OCI-M2 (cell line): ENCODE results near the gene NLRC3.
A peak's percentile ranks its signal among the peaks of the same experiment; 100 is the strongest.
"Not testable (repeated sequence)": the region's sequence is repeated elsewhere in the genome, so short reads cannot be mapped to it uniquely, and the experiment has no call there.

ENCODE experiments used
- DNase-seq: peaks from one replicate; lab custom pipeline; 2025; ENCODE audit not compliant: unreplicated experiment; lab: John Stamatoyannopoulos, UW

Gene NLRC3, protein sequence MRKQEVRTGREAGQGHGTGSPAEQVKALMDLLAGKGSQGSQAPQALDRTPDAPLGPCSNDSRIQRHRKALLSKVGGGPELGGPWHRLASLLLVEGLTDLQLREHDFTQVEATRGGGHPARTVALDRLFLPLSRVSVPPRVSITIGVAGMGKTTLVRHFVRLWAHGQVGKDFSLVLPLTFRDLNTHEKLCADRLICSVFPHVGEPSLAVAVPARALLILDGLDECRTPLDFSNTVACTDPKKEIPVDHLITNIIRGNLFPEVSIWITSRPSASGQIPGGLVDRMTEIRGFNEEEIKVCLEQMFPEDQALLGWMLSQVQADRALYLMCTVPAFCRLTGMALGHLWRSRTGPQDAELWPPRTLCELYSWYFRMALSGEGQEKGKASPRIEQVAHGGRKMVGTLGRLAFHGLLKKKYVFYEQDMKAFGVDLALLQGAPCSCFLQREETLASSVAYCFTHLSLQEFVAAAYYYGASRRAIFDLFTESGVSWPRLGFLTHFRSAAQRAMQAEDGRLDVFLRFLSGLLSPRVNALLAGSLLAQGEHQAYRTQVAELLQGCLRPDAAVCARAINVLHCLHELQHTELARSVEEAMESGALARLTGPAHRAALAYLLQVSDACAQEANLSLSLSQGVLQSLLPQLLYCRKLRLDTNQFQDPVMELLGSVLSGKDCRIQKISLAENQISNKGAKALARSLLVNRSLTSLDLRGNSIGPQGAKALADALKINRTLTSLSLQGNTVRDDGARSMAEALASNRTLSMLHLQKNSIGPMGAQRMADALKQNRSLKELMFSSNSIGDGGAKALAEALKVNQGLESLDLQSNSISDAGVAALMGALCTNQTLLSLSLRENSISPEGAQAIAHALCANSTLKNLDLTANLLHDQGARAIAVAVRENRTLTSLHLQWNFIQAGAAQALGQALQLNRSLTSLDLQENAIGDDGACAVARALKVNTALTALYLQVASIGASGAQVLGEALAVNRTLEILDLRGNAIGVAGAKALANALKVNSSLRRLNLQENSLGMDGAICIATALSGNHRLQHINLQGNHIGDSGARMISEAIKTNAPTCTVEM

DNA sequence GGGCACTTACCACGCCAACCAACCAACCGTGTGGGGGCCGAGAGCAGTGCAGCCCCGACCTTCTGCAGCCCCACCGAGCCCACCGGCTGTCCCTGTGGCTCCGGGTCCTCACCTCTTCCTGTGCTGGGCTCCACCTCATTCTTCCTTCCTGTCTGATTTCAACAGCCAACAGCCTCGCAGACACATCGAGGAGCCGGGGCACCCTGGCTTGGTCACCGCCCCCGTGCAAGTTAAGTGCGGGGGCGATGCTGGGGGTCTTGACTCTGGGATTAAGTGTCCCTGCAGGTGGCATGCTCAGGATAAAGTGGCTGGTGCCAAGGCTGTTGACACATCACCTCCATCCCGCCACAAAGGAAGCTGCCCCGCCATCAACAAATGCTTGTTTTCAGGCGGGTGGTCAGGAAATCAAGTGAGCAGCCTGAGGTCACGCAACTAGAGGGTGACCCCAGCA is at the start of gene NLRC3:
TSS of gene NLRC3 (minus strand) at position 102 of the 451 bp plus-strand sequence. CDS start 12,367 bp downstream, outside the sequence.
- no peak for DNase-seq

DNA sequence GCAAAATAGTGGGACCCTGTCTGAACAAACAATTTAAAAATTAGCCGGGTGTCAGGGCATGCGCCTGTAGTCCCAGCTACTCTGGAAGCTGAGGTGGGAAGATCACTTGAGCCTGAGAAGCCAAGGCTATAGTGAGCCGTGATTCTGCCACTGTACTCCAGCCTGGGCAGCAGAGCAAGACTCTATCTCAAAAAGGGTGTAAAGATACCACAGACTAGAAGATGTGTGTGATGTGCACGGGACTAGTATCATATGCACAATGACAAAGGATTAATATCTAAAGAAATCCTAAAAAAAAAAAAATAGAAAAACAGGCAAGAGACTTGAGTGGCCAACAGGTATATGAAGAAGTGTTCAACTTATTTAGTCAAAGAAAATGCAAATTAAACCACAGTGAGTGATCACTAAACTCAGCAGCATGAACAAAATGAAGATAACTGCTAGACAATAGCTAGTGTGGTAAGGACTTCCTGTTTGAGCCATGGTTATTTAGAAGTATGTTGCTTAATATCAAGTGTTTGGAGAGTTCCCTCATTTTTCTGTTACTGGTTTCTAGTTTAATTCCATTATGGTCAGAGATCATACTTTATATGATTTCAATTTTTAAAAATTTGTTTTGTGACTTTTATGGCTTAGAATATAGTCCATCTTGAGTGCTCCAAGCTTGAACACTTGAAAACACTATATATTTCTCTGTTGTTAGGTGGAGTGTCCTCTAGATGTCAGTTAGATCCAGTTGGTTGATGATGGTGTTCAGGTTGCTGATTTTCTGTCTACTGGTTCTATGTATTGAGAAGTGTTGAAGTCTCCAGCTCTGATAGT is 48.9 kb upstream of the NLRC3 start:
- DNase-seq: no peak

DNA sequence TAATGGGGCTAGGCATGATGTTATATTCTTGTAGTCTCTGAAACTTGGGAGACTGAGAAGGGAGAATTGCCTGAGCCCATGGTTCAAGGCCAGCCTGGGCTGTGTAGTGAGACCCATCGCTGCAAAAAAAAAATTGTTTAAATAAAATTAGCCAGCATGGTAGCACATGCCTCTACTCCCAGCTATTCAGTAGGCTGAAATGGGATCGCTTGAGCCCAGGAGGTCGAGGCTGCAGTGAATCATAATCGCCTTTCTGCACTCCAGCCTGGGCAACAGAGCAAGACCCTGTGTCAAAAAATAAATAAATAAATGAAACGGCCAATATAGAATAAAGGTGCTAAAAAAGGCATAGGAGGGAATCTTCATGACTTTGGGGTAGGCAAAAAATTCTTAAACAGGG is 48.1 kb upstream of the NLRC3 start:
- no peak for DNase-seq

DNA sequence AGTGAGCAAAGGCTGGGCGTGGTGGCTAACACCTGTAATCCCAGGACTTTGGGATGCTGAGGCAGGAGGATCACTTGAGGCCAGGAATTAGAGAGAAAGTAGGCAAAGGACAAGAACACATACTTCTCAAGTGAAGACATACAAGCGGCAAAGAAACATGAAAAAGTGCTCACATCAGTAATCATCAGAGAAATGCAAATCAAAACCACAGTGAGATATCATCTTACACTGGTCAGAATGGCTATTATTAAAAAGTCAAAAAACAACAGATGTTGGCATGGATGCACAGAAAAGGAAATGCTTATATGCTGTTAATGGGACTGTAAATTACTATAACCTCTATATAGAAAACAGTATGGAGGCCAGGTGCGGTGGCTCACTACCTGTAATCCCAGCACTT is 46.4 kb upstream of the NLRC3 start:
- no peak for DNase-seq

DNA sequence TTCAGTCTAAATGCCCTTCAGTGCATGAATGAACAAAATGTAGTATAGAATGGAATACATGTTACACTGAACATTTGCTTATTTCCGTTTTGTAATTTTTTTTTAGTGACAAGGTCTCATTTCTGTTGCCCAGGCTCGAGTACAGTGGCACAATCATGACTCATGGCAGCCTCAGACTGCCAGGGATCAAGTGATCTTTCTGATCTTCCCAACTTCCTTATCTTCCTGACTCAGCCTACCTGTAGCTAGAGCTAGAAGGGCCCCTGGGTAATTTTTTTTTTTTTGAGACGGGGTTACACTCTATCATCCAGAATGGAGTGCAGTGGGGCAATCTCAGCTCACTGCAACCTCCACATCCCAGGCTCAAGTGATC is 41.6 kb upstream of the NLRC3 start:
- no peak for DNase-seq

DNA sequence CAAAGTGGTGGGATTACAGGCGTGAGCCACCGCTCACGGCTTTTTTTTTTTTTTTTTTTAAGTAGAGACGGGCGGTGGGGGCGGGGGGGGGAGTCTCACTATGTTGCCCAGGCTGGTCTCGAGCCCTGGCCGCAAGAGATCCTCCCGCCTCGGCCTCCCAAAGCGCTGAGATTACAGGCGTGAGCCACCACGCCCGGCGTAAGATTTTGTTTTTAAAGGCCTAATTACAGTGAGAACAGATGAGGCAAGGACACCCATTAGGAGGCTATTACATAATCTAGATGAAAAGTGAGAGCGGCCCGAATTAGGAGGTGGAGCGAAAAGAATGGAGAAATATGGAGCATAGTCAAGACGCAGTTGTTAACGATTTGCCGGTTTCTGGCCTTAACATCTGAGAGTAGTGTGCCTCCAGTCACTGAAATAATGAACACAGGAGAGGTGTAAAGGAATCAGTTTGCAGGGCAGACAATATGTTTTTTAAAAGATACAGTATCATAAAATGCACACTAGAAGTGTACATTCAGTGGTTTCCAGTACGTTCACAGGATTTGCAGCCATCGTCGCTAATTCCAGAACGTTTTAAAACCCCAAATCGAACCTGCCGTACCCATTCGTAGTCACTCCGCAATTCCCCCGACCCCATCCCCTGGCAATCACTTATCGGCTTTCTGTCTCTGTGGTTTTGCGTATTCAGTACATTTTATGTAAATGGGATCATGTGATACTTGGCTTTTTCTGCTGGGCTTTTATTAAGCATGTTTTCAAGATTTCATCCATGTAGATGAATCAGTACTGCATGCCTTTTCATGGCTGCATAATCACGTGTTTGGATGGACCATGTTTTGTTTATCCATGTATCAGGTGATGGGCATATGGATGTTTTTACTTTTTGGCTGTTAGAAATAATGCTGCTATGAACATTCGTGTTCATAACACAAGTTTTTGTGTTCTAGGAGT is 35.6 kb upstream of the NLRC3 start:
- DNase-seq: no peak

DNA sequence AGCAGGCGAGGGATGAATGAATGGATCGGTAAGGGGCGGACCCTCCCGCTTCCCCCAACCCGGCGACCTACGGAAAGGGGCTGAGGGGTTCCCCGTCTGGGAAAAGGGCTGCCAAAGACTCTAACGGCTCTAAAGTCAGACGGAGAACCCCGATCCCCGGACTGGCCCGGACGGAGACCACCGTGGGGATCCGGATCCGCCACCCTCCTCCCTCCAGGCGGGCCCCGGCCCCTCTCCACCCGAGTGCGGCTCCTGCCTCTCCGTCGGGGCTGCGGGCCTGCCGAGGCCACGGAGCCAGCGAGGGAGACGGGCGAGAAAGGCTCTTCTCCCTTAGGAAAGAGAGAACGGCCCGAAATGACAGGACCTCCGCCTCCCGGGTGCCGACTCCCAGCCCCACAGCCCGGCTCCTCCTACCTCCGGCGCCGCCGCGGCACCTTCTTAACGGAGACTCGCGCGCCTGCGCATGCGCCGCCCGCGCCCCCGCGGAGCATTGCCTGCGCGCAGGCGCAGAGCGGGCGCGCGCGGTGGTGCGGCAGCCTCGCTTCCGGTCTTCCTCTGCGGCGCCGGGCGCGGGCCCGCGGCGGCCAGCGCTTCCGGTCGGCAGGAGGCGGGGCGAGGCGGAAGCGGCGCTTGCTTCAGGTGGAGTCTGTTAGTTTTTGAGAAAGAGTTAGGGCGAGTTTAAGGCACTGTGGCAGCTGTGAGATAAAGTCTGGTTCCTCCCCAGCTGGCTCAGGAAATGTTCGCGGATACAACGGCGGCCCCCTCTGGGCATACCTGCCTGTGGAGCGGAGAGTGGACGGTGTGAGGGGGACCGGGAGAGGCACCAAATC is 34.2 kb upstream of the NLRC3 start, which contains the start of gene SLX4:
TSS of gene SLX4 (minus strand) at position 461 of the 830 bp plus-strand sequence. CDS start 2,642 bp downstream, outside the sequence.
- peak; percentile 16 for DNase-seq

DNA sequence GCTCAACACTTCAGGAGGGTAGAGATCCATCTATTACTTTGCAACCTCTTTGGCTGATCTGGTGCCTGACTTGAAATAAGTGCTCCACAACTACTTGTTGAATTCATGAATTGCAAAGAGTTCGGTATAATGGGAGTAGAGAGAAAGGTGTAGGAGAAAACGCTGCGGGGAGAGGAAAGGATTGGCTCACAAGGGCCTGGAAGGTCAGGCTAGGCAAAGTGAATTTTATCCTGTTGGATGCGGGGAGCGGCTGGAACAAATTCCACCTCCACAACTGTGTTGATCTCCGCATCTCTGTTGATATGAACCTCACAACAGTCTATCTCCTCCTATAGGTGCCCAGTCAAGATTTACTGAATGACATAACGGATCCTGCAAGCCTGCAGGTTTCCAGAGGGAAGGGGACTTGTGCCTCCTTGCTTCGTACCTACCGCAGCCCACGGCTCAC is 33.5 kb upstream of the NLRC3 start:
- no peak for DNase-seq

DNA sequence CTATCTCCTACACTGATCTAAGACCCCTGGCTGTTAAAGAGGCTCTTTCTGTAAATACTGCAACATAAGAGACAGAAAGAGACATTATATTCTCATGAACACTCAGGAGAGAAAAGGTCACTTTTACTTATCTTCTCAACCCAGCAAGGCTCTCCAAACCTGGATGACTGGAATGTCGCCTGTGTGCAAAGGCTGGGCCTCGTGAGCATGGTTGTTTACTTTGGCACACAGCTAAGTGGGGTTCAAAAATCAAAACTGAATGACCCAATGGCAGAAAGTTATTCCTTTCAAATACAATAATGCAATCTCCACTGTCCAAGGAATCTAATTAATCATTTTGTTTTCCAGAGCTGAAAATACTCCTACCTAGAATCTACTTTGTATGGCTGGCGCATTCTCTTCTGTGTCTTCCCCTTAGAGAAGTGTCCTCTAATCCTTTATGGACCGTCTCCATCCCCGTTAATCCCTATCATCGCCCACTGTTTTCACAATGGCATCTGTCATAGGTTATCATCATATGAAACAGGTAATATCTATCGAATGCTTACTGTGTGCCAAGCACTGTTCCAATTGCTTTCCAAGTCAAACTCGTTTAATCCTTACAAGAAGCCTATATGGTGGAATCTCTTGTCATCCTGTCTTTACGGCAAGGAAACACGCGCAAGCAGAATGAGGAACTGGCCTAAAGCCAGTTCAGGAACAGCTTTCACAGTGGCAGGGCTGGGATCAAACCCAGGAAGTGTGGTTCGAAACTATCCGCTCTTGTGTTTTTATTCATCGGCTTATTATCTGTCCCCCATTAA is 32.9 kb upstream of the NLRC3 start:
- DNase-seq: no peak

DNA sequence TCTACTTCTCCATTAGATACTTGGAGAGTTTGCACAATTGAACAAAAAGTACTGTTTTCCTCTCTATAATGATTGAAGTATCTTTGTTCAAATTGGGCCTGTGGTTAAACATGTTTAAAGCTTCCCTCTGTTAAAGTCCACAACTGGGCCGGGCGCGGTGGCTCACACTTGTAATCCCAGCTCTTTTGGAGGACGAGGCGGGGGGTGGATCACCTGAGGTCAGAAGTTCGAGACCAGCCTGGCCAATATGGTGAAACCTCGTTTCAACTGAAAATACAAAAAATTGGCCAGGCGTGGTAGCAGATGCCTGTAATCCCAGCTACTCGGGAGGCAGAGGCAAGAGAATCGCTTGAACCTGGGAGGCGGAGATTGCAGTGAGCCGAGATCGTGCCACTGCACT is 31.8 kb upstream of the NLRC3 start:
- not testable (repeated sequence) for DNase-seq

DNA sequence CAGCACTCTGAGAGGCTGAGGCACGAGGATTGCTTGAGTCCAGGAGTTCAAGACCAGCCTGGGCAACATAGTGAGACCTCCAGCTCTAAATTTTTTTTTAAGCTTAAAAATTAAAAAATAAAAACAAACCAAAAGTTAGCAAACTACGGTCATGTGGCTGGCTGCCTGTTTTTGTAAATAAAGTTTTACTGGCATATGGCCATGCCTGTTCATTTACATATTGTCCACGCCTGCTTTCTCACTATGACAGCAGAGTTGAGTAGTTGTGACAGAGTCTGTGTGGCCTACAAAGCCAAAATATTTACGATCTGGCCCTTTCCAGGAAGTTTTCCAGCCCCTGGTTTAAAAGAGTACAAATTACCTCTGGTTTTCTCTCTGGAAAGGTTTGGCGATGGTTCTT is 30.9 kb upstream of the NLRC3 start:
- DNase-seq: no peak

DNA sequence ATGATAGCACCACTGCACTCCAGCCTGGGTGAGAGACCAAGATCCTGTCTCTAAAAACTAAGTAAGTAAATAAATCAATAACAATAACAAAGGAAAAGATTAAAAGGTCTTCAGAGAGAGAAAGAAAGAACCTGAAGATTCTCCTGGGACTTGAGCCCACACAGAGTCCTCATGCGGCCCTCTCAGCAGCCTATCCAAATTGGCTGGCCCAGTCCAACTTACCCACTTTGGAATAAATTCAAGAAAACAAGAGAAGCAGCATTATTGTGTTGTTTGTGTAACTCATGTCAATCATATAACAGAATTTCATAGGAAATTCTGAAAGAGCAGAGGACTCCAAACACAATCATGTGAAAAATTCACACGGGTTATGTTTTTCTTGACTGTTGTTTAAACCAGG is 30.4 kb upstream of the NLRC3 start:
- no peak for DNase-seq

DNA sequence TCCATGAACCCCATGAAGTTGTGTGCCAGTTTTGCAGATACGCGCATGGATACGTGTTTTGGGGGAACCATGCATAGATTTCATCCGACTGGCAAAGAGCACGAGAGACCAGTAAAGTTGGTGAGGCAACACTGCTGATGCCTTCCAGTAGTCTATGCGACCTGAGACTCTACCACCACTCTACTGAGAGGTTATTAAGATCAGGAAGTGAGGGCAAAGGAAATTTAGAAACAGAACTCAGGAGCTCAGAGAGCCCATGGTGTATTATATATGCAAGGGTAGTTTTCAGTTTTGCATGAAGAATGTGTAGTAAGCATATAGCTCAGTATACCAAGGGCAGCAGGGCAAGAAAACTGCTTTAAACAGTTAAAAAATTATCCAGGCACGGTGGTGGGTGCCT is 30.0 kb upstream of the NLRC3 start:
- DNase-seq: no peak

DNA sequence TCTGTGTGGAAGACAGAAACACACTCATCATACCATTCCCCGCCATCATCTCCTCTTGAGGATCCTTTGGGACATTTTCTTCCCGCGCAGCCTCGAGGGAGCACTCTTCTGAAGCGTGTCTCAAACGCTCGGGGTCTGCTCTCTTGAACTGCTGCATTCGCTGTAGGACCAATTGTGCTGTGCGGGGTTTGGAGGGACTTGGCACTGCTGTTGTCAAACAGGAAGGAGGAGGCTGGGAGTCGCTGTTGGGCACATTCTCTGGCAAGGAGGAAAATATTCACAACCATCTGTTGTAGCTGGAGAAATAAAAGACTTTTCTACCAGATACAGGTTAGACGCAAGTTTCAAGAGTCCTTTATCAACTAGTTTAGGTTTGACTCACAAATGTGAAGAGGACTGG is 29.2 kb upstream of the NLRC3 start:
- no peak for DNase-seq

DNA sequence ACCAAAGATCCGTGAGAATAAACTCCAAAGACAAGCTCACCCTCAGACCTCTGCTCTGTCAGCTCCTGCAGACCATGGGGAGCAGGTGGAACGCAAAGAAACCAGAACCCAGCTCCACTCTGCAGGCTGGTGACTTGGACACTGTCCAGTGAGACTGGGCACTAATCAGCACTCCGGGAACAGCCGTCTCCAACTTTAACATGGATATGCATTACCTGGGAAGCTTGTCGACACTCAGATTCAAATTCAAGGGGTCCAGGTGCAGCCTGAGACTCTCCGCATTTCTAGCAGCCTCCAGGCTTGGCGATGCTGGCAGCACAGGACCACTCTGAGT is 25.1 kb upstream of the NLRC3 start:
- no peak for DNase-seq

DNA sequence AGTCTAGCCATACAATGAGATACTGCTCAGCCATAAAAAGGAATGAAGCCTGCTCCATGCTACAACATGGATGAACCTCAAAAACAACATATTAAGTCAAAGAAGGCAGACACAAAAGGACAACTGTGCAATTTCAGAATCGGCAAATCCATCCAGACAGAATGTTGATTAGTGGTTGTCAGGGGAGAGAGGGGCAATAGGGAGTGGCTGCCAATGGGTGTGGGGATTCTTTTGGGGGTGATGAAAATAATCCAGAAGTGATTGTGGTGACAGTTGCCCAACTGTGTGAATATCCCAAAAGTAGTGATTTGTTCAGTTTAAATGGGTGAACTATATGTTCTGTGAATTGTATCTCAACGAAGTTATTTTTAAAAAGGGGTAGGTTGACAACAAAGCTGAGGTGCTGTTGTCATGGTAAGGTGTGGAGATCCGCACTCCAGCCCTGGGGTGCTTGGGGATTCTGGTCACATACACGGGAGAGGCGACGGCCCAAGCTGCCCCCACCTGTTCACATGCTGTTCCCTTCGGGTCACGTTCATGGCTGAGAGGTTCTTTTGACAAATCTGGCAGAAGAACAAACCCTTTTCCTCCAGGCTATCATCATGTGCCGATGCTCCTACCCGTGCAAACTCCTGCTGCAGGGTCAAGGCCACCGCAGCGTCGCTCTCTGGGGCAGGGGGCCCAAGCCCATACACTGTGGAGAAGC is 24.6 kb upstream of the NLRC3 start:
- no peak for DNase-seq

DNA sequence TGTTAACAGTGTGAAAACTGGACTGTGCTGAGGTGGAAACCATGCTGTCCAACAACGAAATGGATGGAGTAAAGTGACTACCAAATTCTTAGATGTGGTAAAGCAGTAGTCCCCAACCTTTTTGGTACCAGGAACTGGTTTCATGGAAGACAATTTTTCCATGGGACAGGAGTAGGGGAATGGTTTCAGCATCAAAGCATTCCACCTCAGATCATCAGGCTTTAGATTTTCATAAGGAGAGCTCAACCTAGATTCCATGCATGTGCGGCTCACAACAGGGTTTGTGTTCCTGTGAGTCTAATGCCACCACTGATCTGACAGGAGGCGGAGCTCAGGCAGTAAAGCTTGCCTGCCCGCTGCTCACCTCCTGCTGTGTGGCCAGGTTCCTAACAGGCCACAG is 22.7 kb upstream of the NLRC3 start:
- DNase-seq: no peak
